CD14-positive monocyte (primary cell): ENCODE data around the gene AKR7A3. TPM values are rescaled to one million over a fixed set of nuclear protein-coding genes. Genes with fewer than 3 reads are reported as not detected.

Source experiments
- DNase-seq, 3 donors: peaks; one replicate each; pipeline ENCODE4 v3.0.0-alpha.2; 2011 to 2022
- H2AFZ ChIP-seq: 2 replicates; pipeline ENCODE4 v1.6.0; 2012; ENCODE audit warnings: mild to moderate bottlenecking, low read depth, low read length, inconsistent platforms; ENCODE audit not compliant: insufficient read depth, poor library complexity, severe bottlenecking
- H3K27ac ChIP-seq, 2 donors: 1 replicate in 1 of 2; 2 replicates in 1 of 2; pipeline ENCODE4 v1.5.1; 2012 to 2013; ENCODE audit warnings: low read length in 2 of 2, control low read depth in 1 of 2, inconsistent platforms in 1 of 2, low read depth in 1 of 2, mild to moderate bottlenecking in 1 of 2
- H3K27me3 ChIP-seq, 2 donors: one replicate each; pipeline versions ENCODE4 v1.6.0 to v1.6.1; 2011 to 2013; ENCODE audit warnings: low read length in 2 of 2; ENCODE audit not compliant: control insufficient read depth in 2 of 2, insufficient read depth in 2 of 2
- H3K36me3 ChIP-seq, 2 donors: replicated peaks in 1 of 2; 1 replicate in 1 of 2; 2 replicates in 1 of 2; pipeline versions ENCODE4 v1.5.1 to v1.6.1; 2012 to 2013; ENCODE audit warnings: low read length in 2 of 2, control low read depth in 1 of 2, inconsistent platforms in 1 of 2, mild to moderate bottlenecking in 1 of 2; ENCODE audit not compliant: insufficient read depth in 2 of 2, control insufficient read depth in 1 of 2
- H3K4me1 ChIP-seq, 2 donors: 1 replicate in 1 of 2; 2 replicates in 1 of 2; pipeline versions ENCODE4 v1.5.1 to v1.6.1; 2012 to 2013; ENCODE audit warnings: low read length in 2 of 2, control low read depth in 1 of 2, inconsistent platforms in 1 of 2, mild to moderate bottlenecking in 1 of 2, moderate library complexity in 1 of 2; ENCODE audit not compliant: insufficient read depth in 2 of 2, control insufficient read depth in 1 of 2
- H3K4me2 ChIP-seq: replicated peaks from 2 replicates; pipeline ENCODE3; 2012; ENCODE audit warnings: low read length, moderate library complexity, mild to moderate bottlenecking; ENCODE audit not compliant: poor library complexity, severe bottlenecking; ENCODE audit errors: extremely low read depth
- H3K4me3 ChIP-seq, 3 experiments: fragments of 200-600 bp in 1 of 3; sonication (generic) in 1 of 3; replicated peaks in 1 of 3; 1 replicate in 2 of 3; 2 replicates in 1 of 3; pipeline ENCODE4 v1.5.1; 2011 to 2013; ENCODE audit warnings: low read length in 3 of 3, mild to moderate bottlenecking in 3 of 3, control low read depth in 2 of 3, low read depth in 2 of 3, inconsistent platforms in 1 of 3, moderate library complexity in 1 of 3
- H3K79me2 ChIP-seq: 2 replicates; pipeline ENCODE4 v1.6.0; 2012; ENCODE audit warnings: mild to moderate bottlenecking, control low read depth, inconsistent platforms, low read length, moderate library complexity; ENCODE audit not compliant: insufficient read depth
- H3K9ac ChIP-seq: 2 replicates; pipeline ENCODE4 v1.6.0; 2017; ENCODE audit warnings: low read length, mild to moderate bottlenecking; ENCODE audit not compliant: insufficient read depth, poor library complexity, severe bottlenecking
- H3K9me3 ChIP-seq, 2 donors: replicated peaks in 1 of 2; 1 replicate in 1 of 2; 2 replicates in 1 of 2; pipeline versions ENCODE4 v1.5.1 to v1.6.1; 2012 to 2013; ENCODE audit warnings: low read length in 2 of 2, control low read depth in 1 of 2; ENCODE audit not compliant: control insufficient read depth in 1 of 2, insufficient read depth in 1 of 2
- H4K20me1 ChIP-seq: 2 replicates; pipeline ENCODE4 v1.6.0; 2012; ENCODE audit warnings: mild to moderate bottlenecking, low read length, control low read depth, moderate library complexity; ENCODE audit not compliant: insufficient read depth
- H3K27ac Mint-ChIP-seq, 7 donors: one replicate each; pipeline ENCODE4 v1.8.0; 2020; ENCODE audit warnings: mild to moderate bottlenecking in 7 of 7, mixed read lengths in 7 of 7, moderate library complexity in 6 of 7, inconsistent platforms in 2 of 7
- H3K27me3 Mint-ChIP-seq, 3 donors: one replicate each; pipeline ENCODE4 v1.8.0; 2021 to 2022; ENCODE audit warnings: low read depth in 3 of 3, mild to moderate bottlenecking in 3 of 3, mixed read lengths in 3 of 3, moderate library complexity in 3 of 3, inconsistent platforms in 1 of 3
- H3K36me3 Mint-ChIP-seq, 2 donors: one replicate each; pipeline ENCODE4 v1.8.0; 2020; ENCODE audit warnings: mixed read lengths in 2 of 2, inconsistent platforms in 1 of 2, mild to moderate bottlenecking in 1 of 2
- H3K4me1 Mint-ChIP-seq: one replicate; pipeline ENCODE4 v1.8.0; 2020; ENCODE audit warnings: mild to moderate bottlenecking, mixed read lengths
- H3K4me3 Mint-ChIP-seq, 2 donors: one replicate each; pipeline ENCODE4 v1.8.0; 2020; ENCODE audit warnings: mild to moderate bottlenecking in 2 of 2, mixed read lengths in 2 of 2, moderate library complexity in 1 of 2
- H3K9me3 Mint-ChIP-seq, 7 donors: one replicate each; pipeline ENCODE4 v1.8.0; 2020 to 2022; ENCODE audit warnings: mixed read lengths in 7 of 7, mild to moderate bottlenecking in 6 of 7, moderate library complexity in 6 of 7, inconsistent platforms in 2 of 7
- WGBS: methylation state at CpG from one replicate; pipeline ENCODE4 v1.1.5; 2013; ENCODE audit warnings: missing lambda C conversion rate; ENCODE audit not compliant: insufficient coverage; 5-methylcytosine and 5-hydroxymethylcytosine counted together
- intact Hi-C, 2 donors: fragments of 100-400 bp; cut with micrococcal nuclease; formaldehyde crosslinking; loops; one replicate each; pipeline versions ENCODE4 v1.15.0 to v1.15.1; 2023
- polyA plus RNA-seq, 3 donors: library from polyadenylated mRNA; depleted of rRNA in 1 of 3; unstranded in 2 of 3; stranded (reverse) in 1 of 3; fragments of 300-500 nt in 2 of 3; fragments of >200 nt in 1 of 3; fragmentation: Illumina TruSeq in 2 of 3; gene quantifications; 1 replicate in 2 of 3; 2 replicates in 1 of 3; pipeline ENCODE4 v1.2.3, GENCODE V29; 2012 to 2021
- TF ChIP-seq, protein P1 (sequence below): fragments of 200-600 bp; IDR thresholded peaks from one replicate; pipeline ENCODE4 v1.8.0; 2022; ENCODE audit warnings: antibody characterized with exemption, mild to moderate bottlenecking

AKR7A3 gene
- polyA plus RNA-seq, 3 donors, result 0.15 to 0.56 TPM; not detected in 1

DNA sequence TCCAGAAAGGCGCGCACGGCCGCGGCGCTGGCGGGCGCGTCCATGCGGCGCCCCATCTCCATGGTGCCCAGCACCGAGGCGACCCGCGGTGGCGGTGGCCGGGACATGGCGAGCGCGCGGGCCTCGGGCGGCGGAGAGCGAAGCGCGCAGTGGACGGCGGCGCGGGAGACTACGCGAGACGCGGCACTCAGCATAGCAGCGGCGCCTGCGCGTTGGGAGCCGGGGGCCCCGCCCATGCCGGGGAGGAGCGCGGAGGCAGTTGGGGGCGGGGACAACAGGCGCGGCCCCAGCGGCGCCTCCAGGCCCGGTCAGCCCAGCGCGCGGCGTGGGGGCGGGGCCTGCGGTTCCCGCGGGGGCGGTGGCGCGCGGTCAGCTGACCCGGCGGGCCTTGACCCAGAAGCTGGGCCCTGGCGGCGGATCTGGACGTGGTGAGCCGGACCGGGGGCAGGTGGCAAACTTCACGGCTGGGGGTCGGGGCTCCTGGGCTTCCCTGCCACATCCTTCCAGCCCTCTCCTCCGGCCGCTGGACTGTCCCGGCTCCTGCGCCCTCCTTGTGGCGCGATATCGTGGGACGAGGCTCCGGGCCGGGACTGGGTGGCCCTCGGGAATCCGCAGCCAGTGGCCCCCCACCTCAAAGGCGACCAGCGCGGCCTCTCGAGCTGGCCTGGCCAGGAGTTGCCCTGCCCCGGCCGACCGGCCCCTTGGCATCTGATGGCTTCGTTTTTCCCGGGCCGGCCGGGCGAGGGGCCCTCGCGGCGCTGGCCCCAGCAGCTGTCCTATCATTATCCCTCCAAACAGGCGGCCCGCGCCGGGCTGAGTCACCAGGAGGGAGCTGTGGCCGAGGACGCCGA is 23.6 kb upstream of the AKR7A3 start, which contains the start of the genes AKR7A2 and SLC66A1:
Gene AKR7A2, minus strand, starts transcription at position 214 of the 851 bp plus-strand sequence. Its CDS starts 20 bp downstream, at position 194.
Gene SLC66A1, plus strand, starts transcription at position 396 of the 851 bp plus-strand sequence. CDS start 5,352 bp downstream, outside the sequence.
- WGBS, result under 1% methylated on average over 104 of the region's 105 CpGs
- peak within 1 kb of the TSS; percentile 69 to 90 (median 89) for H3K4me3 ChIP-seq
- H3K79me2 ChIP-seq, result peaks cover 53% of the 10 kb centered on the region
- no peaks in the 10 kb centered on the region for H3K27me3 ChIP-seq
- H2AFZ ChIP-seq, result peak within 1 kb of the TSS; percentile 99
- Mint-ChIP-seq H3K4me1 (peaks cover 60% of the 10 kb centered on the region), H3K9me3 (peaks cover 0 to 3% (median 0%) of the 10 kb centered on the region in 7 donors), H3K27ac (peak within 1 kb of the TSS; percentile 74 to 90 (median 84)), H3K27me3 (peaks cover 0 to 4% (median 0%) of the 10 kb centered on the region in 3 donors), H3K36me3 (peaks cover 17 to 18% of the 10 kb centered on the region in 2 donors), H3K4me3 (peak within 1 kb of the TSS; percentile 81 to 90)
- H3K9me3 ChIP-seq, result no peaks in the 10 kb centered on the region
- TF ChIP-seq, protein P1, sequence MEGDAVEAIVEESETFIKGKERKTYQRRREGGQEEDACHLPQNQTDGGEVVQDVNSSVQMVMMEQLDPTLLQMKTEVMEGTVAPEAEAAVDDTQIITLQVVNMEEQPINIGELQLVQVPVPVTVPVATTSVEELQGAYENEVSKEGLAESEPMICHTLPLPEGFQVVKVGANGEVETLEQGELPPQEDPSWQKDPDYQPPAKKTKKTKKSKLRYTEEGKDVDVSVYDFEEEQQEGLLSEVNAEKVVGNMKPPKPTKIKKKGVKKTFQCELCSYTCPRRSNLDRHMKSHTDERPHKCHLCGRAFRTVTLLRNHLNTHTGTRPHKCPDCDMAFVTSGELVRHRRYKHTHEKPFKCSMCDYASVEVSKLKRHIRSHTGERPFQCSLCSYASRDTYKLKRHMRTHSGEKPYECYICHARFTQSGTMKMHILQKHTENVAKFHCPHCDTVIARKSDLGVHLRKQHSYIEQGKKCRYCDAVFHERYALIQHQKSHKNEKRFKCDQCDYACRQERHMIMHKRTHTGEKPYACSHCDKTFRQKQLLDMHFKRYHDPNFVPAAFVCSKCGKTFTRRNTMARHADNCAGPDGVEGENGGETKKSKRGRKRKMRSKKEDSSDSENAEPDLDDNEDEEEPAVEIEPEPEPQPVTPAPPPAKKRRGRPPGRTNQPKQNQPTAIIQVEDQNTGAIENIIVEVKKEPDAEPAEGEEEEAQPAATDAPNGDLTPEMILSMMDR, result no peak
- H4K20me1 ChIP-seq, result peaks cover 37% of the 10 kb centered on the region
- DNase-seq, result peak; percentile 91 to 95 (median 94)
- peaks cover 59 to 62% of the 10 kb centered on the region in 2 donors for H3K4me1 ChIP-seq
- peak within 1 kb of the TSS; percentile 22 to 89 for H3K27ac ChIP-seq
- intact Hi-C loops, result loop anchor here (5.0 kb wide), 4 partner anchors 60 to 355 kb away; partner anchors contain the start of genes EMC1 (in 1 of the 2), IFFO2 (in 1 of the 2) and MRTO4 (in 1 of the 2)
- H3K4me2 ChIP-seq, result peak within 1 kb of the TSS; percentile 91
- H3K9ac ChIP-seq, result peak within 1 kb of the TSS; percentile 92
- H3K36me3 ChIP-seq, result peaks cover 9 to 19% of the 10 kb centered on the region in 2 donors

DNA sequence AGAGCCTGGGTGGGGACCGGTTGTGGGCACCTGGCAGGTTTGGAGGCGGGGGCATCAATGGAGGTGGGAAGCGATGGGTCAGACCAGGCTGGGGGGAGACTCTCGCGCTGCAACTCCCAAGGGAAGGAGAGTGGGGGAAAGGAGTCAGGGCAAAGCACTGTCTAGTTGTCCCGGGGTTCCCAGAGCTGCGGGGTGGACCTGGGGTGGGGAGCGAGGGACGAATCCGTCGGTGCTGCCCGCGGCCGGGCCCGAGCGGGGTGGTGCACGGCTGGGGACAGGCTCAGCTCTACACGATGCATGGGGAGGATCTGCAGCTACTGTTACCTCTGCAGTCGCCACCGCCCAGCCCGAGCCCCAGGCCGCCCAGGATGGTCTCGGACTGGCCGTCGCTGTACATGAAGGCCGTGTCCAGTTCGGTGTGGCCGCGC is 22.9 kb upstream of the AKR7A3 start:
- DNase-seq, result no peak
- WGBS, result under 1% methylated on average over 29 of the region's 29 CpGs
- intact Hi-C loops, result loop anchor here (5.0 kb wide), 4 partner anchors 59 to 354 kb away; partner anchors contain the start of genes EMC1 (in 1 of the 2), IFFO2 (in 1 of the 2) and MRTO4 (in 1 of the 2)
- Histone ChIP-seq H3K4me2 (peak overlapping the region; percentile 91), H3K4me3 (peak overlapping the region; percentile 69 to 90 (median 69)), H3K27ac (peak overlapping the region in 1 of 2 donors; percentile 75), H3K79me2 (peaks cover 46% of the 10 kb centered on the region), H3K4me1 (peaks cover 52 to 56% of the 10 kb centered on the region in 2 donors), H3K36me3 (peaks cover 10 to 24% of the 10 kb centered on the region in 2 donors), H3K9ac (peak overlapping the region; percentile 92), H4K20me1 (peaks cover 31% of the 10 kb centered on the region), H2AFZ (peak overlapping the region; percentile 99), H3K9me3 (no peaks in the 10 kb centered on the region), H3K27me3 (no peaks in the 10 kb centered on the region)
- Mint-ChIP-seq H3K4me1 (peaks cover 54% of the 10 kb centered on the region), H3K27me3 (peaks cover 0 to 4% (median 0%) of the 10 kb centered on the region in 3 donors), H3K9me3 (peaks cover 0 to 3% (median 0%) of the 10 kb centered on the region in 7 donors), H3K4me3 (peak overlapping the region; percentile 81 to 90), H3K27ac (peak overlapping the region in 5 of 7 donors; percentile 49 to 81 (median 55)), H3K36me3 (peaks cover 19 to 23% of the 10 kb centered on the region in 2 donors)
- TF ChIP-seq, protein P1, result no peak
